HG03342 (cell line): ENCODE data around the gene DSCAML1.

Source experiments
- ATAC-seq: cut with Tn5 transposase; IDR thresholded peaks from one replicate; pipeline ENCODE4 v1.9.1; 2021; ENCODE audit warnings: mild to moderate bottlenecking, moderate library complexity; ENCODE audit not compliant: unreplicated experiment

The DSCAML1 gene

DNA sequence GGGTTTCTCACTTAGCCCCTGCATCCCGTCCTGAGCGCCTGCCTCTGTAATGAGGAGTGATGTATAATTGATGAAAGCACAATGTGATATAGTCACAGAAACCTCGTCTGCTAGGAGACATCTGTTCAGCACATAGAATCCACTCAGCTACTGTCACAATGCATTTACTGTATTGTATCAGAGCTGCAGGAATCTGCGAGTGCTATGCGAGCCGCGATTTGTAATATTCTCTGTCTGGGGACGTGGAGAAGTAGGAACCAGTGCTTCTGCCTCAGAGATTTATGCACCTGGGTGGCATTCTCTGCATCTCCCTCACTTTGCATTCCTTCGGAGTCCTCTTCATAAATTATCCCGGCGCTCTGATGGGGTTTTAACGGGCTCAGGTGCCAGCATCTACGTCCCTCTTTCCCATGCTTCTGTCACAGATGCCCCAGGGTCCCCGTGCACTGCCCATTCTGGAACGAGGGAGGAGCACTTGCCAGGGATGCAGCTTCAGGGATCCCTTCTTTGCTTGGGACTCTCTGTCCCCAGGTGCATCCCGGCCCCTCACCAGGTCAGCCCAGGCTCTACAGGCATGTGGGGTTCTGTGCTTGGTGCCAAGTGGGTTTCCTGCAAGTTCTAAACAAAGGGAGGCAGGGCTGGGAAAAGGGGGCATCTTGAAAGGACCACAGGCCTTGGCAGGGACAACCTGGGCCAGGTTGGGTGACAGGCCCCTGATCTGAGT is 205.5 kb downstream of the DSCAML1 start:
- no peak for ATAC-seq

DNA sequence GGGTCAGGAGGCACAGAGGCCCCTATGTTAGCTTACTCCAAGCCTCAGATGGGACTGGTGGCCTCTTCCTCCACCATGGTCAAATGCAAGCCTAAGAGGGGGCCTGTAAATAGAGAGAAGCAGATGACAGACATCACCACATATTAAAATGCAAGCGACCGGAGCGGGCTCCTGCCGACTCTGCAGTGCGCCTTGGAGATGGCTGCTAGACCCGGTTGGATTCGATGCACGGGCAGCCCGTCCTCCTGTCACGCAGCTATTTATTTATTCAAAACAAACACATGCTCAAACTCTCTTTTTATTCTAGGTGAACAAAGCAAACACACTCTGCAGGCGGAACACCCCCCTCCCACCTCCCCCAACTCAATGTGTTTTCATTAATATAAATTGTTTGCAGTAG is 208.0 kb downstream of the DSCAML1 start:
- ATAC-seq, result no peak

DNA sequence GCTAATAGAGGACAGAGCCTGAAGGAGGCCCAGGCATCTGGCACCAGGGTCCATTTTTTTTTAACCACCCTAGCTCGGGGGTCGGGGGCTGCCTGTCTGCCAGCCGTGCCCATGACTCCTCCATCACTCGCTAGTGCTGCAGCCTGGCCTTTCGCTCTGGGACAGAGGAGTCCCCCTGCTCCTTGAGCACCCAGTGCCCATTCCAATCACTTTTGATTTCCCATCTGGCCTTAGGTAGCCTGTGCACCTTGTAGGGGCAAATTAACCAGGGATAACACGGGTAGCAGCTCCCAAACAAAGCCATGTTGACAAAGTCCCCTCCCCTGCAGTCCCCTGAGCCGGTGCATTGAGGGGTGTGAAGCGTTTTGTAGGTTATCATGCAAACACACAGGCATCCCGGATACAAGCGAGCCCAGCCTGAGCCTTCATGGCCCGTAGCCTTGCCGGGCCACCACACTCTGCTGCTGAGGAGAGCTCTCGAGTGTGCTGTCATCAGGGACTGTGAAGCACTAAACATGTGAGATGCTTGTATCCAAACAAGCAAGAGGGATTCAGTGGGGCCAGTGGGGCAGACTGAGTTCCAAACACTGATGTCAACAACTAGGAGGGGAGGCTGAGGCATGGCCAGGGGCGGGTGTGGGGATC is 208.7 kb downstream of the DSCAML1 start:
- no peak for ATAC-seq

DNA sequence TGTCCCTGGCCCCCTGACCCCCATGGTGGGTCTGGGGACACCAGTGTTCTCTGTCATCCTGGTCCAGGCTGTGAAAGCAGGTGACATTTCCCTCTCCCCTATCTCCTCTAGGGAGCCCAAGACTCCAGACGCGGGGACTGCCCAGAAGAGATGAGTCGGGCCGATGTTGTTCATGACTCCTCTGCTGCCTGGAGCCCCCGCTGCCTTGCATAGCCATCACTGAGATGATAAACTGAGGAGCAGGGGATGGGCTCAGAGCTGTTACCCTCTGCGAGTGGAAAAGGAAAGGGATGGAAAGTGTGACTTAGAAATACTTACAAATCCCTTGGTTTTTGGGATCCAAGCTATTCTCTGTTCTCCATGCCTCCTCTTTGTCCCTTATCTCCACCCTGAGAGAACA is 209.6 kb downstream of the DSCAML1 start:
- ATAC-seq, result no peak

DNA sequence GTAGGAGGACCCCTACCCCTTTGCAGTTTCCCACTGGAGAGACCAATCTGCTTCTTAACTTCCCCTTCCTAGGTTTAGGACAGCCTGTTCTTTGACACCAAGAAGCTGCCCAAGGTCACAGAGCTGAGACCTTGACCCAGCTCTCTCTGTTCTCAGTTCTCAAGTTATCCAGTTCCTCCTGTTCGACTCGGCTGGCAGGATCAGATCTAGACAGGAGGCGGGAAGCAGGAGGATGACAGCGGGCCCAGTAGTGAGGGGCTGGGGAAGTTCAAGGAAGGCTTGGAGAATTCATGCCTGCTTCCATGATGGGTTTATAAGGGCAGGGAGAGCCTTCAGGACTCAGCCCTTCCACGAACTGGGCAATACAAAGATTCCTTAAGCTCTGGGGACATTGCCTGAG is 210.6 kb downstream of the DSCAML1 start:
- ATAC-seq, result no peak

DNA sequence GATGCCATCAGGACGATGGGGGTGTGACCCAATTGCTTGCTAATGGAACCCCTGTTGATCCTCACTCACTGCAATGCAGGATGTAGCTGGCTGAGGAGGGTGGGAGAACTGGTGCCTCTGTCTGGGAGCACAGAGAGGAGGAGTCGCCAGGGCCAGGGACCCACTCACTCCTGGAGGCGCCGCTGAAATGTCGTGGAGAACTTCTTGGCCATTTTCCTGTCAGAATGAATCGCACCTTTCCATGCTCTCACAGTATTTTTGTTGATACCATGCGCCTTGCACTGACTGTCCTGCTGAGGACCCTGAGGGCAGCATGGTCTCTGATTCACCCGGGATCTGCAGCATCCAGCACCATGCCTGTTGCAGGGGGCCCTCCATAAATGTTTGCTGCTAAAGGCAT is 211.4 kb downstream of the DSCAML1 start:
- no peak for ATAC-seq

DNA sequence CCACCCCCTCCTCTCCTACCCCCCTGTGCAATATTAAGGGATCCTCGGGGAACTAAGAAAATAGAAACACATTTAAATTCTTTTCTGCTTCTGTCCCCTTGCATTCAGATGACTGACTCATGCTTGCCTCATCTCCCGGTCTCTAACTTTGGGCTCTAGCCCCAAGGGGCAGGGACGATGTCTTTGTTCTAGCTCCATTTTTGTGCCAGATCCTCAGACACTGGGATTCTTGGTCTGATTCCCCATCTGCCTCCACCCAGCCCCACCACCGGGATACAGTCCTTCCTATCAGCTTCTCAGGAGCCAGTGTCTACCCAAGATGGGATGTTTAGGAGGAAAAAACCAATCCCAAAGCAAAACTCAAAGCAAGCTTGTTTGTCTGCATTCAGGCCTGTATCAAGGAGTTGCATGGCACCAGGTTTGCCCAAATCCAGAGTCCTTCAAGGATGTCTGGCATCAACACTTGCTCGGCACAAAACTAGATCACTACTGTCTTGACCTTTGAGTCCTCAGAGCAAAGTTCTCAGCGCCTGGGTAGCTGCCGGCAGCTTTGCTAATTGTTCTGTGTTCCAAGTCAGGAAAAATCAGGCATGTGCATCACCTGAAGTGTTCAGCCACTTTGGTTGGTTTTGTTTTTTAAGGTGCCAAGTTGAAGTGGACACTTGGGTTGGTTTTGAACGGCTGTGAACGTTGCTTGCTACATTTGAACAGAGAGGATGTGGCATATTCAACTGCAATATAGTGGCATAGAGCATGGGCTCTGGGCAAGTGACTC is 212.8 kb downstream of the DSCAML1 start:
- no peak for ATAC-seq

DNA sequence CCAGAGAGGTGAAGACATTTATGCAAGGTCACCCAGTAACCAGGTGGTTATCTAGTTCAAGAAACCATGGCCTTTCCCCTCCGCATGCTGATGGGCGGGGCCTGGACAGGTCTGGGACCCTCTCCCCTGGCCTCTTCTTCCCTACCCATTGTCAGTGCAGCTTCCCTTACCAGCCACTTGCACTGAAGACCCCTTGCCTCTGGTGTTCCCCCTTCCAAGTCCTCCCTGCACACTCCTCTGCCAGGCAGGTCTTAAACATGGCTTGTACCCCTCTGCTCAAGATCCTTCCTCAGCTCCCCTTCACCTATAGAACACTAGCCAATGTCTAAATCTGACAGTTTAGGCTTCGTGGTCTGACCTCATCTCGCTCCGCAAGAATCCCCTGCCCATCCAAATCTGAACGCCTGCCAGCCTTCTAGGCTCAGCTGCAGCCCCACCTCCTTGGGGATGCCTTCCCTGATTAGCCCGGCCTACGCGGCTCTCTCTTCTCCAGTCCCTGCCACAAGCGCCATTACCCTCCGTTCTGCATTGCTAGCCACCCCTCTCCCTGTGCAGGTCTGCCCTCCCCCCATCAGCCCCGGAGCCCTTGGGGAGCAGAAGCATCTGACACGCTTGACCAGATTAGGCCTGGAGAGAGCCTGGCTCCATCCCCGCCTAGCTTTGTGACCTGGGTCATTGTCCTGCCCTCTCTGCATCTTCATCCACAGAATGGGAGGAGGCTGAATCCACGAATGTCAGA is 213.8 kb downstream of the DSCAML1 start:
- ATAC-seq, result no peak

DNA sequence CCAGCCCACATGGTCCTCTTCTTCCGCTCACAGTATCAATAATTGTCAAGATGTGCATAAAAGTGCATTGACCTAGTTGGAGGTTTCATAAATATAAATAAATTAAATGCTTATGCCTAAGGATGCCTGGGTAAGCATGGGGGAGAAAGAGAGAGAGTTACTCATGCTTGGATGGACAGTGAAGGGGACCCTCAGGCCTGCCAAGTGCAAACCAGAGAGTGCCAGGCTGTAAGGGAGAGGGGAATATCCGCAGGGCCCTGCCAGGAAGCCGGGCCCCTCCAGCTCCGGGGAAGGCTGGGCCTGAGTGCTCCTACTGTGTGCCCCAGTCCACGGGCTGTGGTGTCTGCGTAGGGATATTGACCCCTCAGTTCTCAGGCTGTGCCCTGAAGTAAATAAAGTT is 214.6 kb downstream of the DSCAML1 start:
- ATAC-seq, result no peak

DNA sequence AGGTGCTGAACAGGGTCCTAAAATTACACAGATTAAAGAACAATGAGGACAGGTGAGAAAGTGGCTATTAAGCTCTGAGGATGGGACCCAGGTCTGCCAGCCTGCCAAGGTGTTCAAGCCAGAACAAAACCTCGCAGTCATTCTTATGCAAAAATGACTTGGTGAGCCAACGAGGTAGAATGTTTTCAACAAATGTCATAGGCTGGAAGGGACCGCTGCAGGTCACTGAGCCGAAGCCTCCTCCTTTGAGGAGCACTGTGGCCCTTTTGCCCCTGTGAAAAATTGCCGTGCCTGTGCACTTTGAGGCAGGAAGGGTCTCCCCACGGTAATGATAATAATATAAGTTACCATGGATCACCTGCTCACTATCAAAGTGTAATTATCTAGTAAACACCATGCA is 216.2 kb downstream of the DSCAML1 start:
- ATAC-seq, result no peak

DNA sequence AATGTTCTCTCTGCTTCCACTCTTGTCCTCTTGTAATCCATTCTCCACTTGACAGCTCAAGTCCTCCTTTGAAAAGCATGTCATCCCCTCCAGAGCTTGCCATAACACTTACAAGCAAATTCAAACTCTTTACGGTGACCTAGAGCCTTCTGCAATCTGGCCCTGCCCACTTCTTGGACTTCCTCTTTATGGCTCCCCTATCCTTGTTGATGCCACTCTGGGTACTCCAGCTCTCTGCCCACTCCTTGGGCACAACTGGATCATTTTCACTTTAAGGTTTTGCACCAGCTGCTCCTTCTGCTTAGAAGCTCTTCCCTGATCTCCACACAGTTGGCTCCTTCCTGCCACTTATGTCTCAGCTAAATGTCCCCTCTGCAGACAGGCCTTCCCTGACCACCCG is 217.9 kb downstream of the DSCAML1 start:
- no peak for ATAC-seq

DNA sequence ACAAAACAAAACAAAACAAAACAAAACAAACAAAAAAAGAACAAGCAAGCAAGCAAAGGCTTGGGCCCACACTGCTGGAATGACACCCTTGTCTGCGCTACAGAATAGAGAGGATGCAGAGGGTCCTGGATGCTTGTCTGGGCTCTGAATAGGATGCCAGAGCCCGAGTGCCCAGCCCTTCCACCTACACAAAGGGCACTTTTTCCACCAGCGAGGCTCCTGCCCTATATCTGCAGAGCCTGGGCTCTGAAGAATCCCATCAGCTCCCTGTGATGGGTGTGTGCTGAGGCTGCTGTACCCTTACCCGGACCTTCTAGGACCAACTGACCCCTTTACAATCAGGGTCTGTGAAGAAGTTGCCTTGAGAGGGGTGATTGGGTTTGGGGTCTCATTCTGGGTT is 221.2 kb downstream of the DSCAML1 start:
- ATAC-seq, result no peak

DNA sequence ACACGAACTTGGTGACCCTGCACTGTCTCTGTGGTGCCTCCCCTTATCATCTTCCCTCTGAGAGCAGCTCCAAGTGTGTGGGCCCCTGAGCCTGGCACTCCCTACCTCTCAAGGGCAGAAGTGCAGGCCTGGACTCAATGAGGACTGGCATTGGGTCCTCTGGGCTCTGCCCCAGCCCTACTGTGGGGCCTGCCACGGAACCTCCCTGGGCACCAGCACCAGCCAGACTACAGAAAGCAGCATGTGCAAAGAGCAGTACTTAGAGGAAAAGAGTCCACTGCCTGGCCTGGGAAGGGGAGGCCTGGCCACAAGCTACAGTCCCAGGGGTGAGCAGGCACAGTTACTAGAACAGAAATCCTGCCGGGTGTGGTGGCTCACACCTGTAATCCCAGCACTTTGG is 222.5 kb downstream of the DSCAML1 start:
- ATAC-seq, result no peak

DNA sequence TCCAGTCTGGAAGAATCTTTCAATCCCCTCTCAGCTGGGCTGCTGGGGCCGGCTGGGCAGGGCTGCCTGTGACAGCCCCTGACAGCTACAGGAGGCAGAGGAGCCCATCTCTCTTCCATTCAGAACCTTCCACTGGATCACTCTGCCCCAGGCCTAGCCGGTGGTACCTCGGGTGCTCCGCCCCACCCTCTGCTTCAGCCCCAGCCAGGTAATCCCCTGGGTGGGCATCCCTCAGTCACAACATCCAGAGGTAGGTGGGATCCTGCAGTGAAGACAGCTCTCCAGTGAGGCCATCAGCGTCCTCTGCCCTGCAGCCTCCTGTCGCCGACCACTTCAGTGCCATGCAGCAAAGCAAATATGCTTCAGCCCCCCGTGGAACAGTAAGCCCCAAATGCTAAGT is 223.7 kb downstream of the DSCAML1 start:
- ATAC-seq, result no peak

DNA sequence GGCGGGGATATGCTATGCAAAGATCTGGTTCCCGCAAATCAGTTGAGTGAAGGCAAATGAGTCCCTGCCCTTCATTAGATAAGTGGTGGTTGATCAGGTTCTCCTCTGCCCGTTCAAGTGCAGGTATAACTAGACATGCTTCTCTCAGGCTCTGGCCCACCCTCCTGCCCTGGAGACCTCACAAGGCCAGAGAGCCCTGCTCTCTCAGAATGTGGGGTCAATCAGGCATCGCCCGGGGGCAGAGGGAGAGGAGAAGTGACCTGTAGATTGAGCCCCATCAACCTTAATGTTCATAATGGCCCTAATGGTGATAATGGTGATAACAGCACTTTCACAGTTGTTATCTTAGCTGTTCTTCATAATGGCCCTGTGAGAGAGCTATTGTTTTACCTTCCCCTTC is 224.3 kb downstream of the DSCAML1 start:
- no peak for ATAC-seq

DNA sequence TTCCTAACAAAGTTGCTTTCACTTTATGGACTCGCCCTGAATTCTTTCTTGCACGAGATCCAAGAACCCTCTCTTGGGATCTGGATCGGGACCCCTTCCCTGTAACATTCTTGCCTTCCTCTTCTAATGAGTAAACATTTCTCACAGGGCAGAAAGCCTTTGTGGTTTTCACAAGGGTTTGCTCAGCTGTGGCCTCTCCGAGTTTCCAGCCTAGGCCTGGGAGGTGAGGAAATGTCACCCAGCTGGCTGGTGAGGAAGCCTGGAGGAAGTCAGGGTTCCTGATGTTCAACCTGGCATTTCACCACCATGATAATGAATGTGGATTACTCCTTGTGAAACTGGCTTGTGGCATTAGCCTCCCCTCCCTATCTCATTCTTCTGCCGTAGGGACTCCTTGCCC is 224.9 kb downstream of the DSCAML1 start:
- no peak for ATAC-seq

DNA sequence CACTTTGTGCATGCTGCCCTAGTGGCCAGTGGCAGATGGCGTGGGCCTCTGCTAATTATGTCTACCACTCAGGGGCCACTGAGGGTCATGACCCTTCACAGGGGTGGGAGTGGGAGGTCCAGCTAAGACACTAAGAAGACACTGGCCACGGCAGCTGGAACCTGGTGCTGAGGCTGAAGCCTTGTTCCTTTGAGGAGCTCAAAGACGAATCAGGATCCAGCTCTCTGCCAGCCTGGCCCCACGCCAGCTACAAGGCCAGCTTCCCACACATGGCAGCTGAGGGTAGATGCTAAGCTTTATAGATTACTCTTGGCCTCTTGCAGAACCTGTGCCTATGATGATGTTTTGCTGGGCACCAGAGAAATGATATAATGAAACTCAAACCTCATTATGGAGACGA is 226.3 kb downstream of the DSCAML1 start:
- ATAC-seq, result no peak

DNA sequence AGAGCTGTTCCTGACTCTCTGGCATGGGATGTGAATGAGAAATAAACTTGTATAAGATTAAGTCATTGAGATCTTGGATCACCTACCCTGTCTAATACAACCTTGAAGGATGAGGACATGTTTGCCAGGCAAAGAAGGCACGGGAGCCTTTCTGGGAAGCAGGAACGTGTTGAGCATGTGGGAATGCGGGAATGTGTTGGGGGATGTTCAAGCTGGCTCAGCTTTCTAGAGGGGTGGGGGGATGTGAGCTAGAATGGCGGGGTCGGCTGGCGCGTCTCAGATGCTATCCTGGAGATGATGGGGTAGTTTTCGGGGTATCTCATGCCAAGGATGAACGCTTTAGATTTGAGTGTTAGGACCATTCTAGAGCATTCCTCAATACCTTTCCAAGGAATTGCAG is 227.1 kb downstream of the DSCAML1 start:
- ATAC-seq, result no peak

DNA sequence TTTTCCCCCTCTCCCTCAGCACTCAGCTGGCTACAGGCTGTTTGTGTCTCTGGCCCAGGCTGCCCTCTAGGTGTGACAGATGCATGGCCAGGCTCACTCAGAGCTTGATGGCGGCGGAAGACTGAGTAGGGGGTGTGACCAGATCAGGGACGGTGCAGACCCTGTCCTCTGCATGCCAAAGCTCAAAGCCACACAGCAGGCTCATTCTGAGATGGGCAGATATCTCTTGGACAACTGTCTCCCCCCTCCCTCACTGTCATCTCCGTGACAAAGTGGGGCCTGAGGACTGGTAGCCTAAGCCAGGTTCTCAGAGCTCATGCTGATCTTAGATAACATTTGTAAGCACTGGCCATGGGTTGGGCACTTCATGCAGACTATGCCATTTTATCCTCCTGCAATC is 231.3 kb downstream of the DSCAML1 start:
- ATAC-seq, result no peak

DNA sequence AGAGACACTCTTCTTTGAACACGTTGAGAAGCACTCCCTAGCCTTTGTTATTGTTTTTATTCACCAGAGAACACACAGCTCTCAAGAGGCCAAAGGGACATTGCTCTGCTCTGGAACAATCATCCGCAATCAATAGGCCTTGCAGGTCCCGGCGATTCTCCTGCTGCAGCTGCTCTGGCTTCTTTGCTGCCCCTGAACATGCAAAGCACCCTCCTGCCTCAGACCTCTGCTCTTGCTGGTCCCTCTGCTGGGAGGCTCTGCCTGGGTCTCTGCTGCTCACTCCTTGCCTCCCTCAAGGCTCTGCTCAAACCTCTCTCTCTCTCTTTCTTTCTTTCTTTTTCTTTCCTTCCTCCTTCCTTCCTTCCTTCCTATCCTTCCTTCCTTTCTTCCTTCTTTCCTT is 232.7 kb downstream of the DSCAML1 start:
- ATAC-seq, result no peak

DNA sequence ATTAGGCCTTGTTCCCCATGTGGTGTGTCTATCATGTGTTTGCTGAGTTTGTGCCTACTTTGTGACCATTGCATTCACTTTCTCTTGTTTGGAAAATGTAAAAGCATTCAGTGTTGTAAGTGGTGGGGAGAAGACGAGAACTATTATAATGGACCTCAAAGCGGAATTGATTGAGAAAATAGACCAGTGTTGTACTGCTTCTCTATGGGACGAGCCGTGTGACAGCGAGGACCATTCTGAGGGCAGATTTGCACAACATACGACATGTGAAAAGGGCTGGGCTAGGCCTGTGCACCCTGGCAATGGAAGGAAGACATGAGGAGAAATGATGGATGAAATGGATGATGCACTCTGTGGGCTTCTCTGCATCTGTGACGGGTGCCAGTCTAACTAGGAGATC is 233.5 kb downstream of the DSCAML1 start:
- no peak for ATAC-seq
